CD4-positive, alpha-beta T cell (primary cell): ENCODE data around the gene ABTB1. TPM values are rescaled to one million over a fixed set of nuclear protein-coding genes. Genes with fewer than 3 reads are reported as not detected.

ENCODE experiments used
- ATAC-seq: fragments of 200-7000 bp; cut with Tn5 transposase; one replicate; pipeline ENCODE4 v1.10.0; 2022; ENCODE audit warnings: mild to moderate bottlenecking; ENCODE audit not compliant: poor library complexity
- CTCF ChIA-PET: fragments of 350-600 bp; sonication (Branson Sonifier 250); formaldehyde crosslinking; loops from one replicate; lab custom pipeline; 2021; ENCODE audit warnings: antibody characterized with exemption, inconsistent platforms; lab: Charles Lee
- POLR2A ChIA-PET: fragments of 350-600 bp; sonication (Branson Sonifier 250); formaldehyde crosslinking; loops from one replicate; lab custom pipeline; 2021; ENCODE audit warnings: antibody characterized with exemption, inconsistent platforms; lab: Charles Lee
- DNase-seq, 14 experiments: peaks; one replicate each; pipeline ENCODE4 v3.0.0-alpha.2; 2013 to 2020; ENCODE audit warnings: mixed read lengths in 2 of 14
- H3K27ac ChIP-seq, 2 donors: one replicate each; pipeline versions ENCODE4 v1.5.1 to v1.7.0; 2013; ENCODE audit warnings: low read length in 2 of 2, low read depth in 1 of 2, mild to moderate bottlenecking in 1 of 2
- H3K27me3 ChIP-seq, 2 experiments: 1 replicate in 1 of 2; 2 replicates in 1 of 2; pipeline versions ENCODE4 v1.6.1 to v1.7.0; 2013; ENCODE audit warnings: low read length in 2 of 2, control low read depth in 1 of 2, mild to moderate bottlenecking in 1 of 2, moderate library complexity in 1 of 2; ENCODE audit not compliant: insufficient read depth in 2 of 2, control insufficient read depth in 1 of 2
- H3K36me3 ChIP-seq: one replicate; pipeline ENCODE4 v1.6.1; 2013; ENCODE audit warnings: low read length, control low read depth; ENCODE audit not compliant: insufficient read depth
- H3K4me1 ChIP-seq: one replicate; pipeline ENCODE4 v1.6.1; 2013; ENCODE audit warnings: low read length, control low read depth; ENCODE audit not compliant: insufficient read depth
- H3K4me3 ChIP-seq: one replicate; pipeline ENCODE4 v1.5.1; 2013; ENCODE audit warnings: mild to moderate bottlenecking, low read length, moderate library complexity
- H3K9me3 ChIP-seq, 2 experiments: 1 replicate in 1 of 2; 2 replicates in 1 of 2; pipeline versions ENCODE4 v1.6.1 to v1.7.0; 2013; ENCODE audit warnings: low read length in 2 of 2, mild to moderate bottlenecking in 2 of 2, control low read depth in 1 of 2, moderate library complexity in 1 of 2; ENCODE audit not compliant: control insufficient read depth in 1 of 2, insufficient read depth in 1 of 2
- H3K27ac Mint-ChIP-seq: one replicate; pipeline ENCODE4 v1.8.0; 2020; ENCODE audit warnings: mixed read lengths
- H3K27me3 Mint-ChIP-seq: one replicate; pipeline ENCODE4 v1.8.0; 2021; ENCODE audit warnings: mixed read lengths
- H3K36me3 Mint-ChIP-seq: one replicate; pipeline ENCODE4 v1.8.0; 2021; ENCODE audit warnings: low read depth, mixed read lengths
- H3K4me1 Mint-ChIP-seq: one replicate; pipeline ENCODE4 v1.8.0; 2021; ENCODE audit warnings: low read depth, mixed read lengths
- H3K4me3 Mint-ChIP-seq: one replicate; pipeline ENCODE4 v1.8.0; 2020; ENCODE audit warnings: mild to moderate bottlenecking, mixed read lengths
- H3K9me3 Mint-ChIP-seq: one replicate; pipeline ENCODE4 v1.8.0; 2020; ENCODE audit warnings: mixed read lengths
- intact Hi-C, 2 experiments: fragments of 100-400 bp; cut with DNase I in 1 of 2; cut with micrococcal nuclease in 1 of 2; formaldehyde crosslinking; loops; one replicate each; pipeline versions ENCODE4 v1.15.1 to v1.9.0; 2023 to 2025; cut with DNase I, micrococcal nuclease
- total RNA-seq, 174 experiments: library from RNA in 2 of 174; stranded (reverse) in 2 of 174; gene quantifications; one replicate each; pipeline ENCODE4 v1.2.3 and lab custom pipeline; 2021 to 2026
- TF ChIP-seq, protein P1 (sequence below): fragments of 200-600 bp; IDR thresholded peaks from one replicate; pipeline ENCODE4 v1.8.0; 2022; ENCODE audit warnings: antibody characterized with exemption, mild to moderate bottlenecking

The ABTB1 gene
- total RNA-seq, 2 experiments from 2014 or later = 116 to 118 TPM

DNA sequence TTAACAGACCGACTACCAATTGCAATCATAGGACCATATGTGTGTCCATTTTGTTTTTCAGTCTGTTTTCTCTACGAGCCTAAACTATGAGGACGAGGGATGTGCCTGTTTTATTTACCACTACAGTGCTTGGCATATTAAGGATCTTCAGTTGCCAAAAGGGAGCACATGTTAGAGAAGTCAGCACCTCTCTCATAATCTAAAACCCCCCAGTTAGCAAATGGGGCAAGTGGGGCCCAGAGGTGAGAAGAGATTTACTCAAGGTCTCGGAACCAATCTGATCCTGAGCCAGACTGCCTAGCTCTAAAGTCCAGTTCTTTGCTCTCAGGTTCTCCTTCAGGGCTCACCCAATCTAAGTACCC lies 44.3 kb upstream of the ABTB1 start:
- no peaks in the 10 kb centered on the region for H3K9me3 Mint-ChIP-seq
- CTCF ChIA-PET = interaction anchor here (1.1 kb wide), 1 partner anchor 53 kb away, joined by 6 read pairs; no protein-coding TSS in a partner anchor
- POLR2A ChIA-PET = interaction anchor here (0.9 to 1.4 kb wide), 2 partner anchors 31 to 37 kb away, joined by 5 read pairs; partner anchors contain the start of gene TPRA1
- Histone ChIP-seq H3K27ac (no peak overlapping the region), H3K36me3 (no peaks in the 10 kb centered on the region), H3K4me1 (peaks cover 29% of the 10 kb centered on the region), H3K27me3 (peaks cover 8 to 11% of the 10 kb centered on the region in 2 experiments), H3K4me3 (no peak overlapping the region), H3K9me3 (no peaks in the 10 kb centered on the region)
- intact Hi-C loops = loop anchor here in 1 of 2 experiments (2.0 to 5.0 kb wide), 2 partner anchors 44 to 51 kb away; partner anchors contain the start of gene ABTB1
- H3K27ac Mint-ChIP-seq = peak overlapping the region; percentile 66
- peaks cover 44% of the 10 kb centered on the region for H3K4me1 Mint-ChIP-seq
- no peak for DNase-seq
- no peaks in the 10 kb centered on the region for H3K36me3 Mint-ChIP-seq
- TF ChIP-seq, protein P1, sequence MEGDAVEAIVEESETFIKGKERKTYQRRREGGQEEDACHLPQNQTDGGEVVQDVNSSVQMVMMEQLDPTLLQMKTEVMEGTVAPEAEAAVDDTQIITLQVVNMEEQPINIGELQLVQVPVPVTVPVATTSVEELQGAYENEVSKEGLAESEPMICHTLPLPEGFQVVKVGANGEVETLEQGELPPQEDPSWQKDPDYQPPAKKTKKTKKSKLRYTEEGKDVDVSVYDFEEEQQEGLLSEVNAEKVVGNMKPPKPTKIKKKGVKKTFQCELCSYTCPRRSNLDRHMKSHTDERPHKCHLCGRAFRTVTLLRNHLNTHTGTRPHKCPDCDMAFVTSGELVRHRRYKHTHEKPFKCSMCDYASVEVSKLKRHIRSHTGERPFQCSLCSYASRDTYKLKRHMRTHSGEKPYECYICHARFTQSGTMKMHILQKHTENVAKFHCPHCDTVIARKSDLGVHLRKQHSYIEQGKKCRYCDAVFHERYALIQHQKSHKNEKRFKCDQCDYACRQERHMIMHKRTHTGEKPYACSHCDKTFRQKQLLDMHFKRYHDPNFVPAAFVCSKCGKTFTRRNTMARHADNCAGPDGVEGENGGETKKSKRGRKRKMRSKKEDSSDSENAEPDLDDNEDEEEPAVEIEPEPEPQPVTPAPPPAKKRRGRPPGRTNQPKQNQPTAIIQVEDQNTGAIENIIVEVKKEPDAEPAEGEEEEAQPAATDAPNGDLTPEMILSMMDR = no peak
- H3K4me3 Mint-ChIP-seq = peak overlapping the region; percentile 90
- no peak for ATAC-seq
- peaks cover 31% of the 10 kb centered on the region for H3K27me3 Mint-ChIP-seq

DNA sequence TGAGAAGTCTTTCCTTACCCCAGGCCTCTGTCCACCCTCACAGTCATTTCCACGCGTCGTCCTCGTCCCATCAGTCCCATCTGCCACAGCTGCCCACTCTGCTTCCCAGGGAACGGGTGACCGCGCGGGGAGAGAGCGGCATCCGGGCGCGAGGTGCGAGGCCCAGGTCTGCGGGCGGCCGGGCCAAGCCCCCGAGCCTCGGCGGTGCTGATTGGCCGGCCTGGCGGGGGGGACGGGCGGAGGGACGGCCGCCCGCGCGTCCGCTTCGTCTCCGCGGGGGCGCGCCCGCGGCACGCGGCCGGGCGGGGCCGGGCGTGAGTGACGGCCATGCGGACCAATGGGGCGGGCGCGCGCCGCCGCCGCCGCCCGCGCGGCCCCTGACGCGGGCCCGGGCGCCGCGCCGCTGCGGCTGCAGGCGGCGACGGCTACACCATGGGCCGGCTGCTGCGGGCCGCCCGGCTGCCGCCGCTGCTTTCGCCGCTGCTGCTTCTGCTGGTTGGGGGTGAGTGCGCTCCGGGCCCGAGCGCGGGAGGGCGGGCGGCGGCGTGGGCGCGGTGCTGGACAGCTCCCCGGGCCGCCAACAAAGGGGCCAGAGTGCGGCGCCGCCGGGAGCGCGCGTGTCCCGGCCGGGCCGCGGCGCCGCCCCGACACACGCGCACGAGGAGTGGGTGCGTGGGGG lies 43.8 kb upstream of the ABTB1 start, which contains the start of gene PODXL2:
PODXL2 (plus strand) TSS at position 398 of the 679 bp plus-strand sequence; CDS start at position 433, 35 bp downstream.
- peaks cover 8 to 11% of the 10 kb centered on the region in 2 experiments for H3K27me3 ChIP-seq
- H3K27me3 Mint-ChIP-seq = peaks cover 36% of the 10 kb centered on the region
- H3K9me3 ChIP-seq = no peaks in the 10 kb centered on the region
- TF ChIP-seq, protein P1 = no peak
- intact Hi-C loops = loop anchor here in 1 of 2 experiments (1.0 to 5.0 kb wide), 3 partner anchors 31 to 52 kb away; partner anchors contain the start of genes ABTB1 and MCM2
- H3K4me1 Mint-ChIP-seq = peaks cover 44% of the 10 kb centered on the region
- H3K27ac ChIP-seq = no peak within 1 kb of the TSS
- DNase-seq = peak in 9 of 14 experiments; percentile 12 to 77 (median 41)
- CTCF ChIA-PET = interaction anchor here (1.6 kb wide), 1 partner anchor 54 kb away, joined by 5 read pairs; no protein-coding TSS in a partner anchor
- peak within 1 kb of the TSS; percentile 67 for H3K27ac Mint-ChIP-seq
- H3K9me3 Mint-ChIP-seq = no peaks in the 10 kb centered on the region
- peak; percentile 40 for ATAC-seq
- H3K4me1 ChIP-seq = peaks cover 29% of the 10 kb centered on the region
- H3K36me3 ChIP-seq = no peaks in the 10 kb centered on the region
- H3K4me3 Mint-ChIP-seq = peak within 1 kb of the TSS; percentile 90
- POLR2A ChIA-PET = interaction anchor here (0.6 to 1.4 kb wide), 3 partner anchors 31 to 1794 kb away, joined by 3 to 5 read pairs (median 5); partner anchors contain the start of gene TPRA1
- H3K4me3 ChIP-seq = peak within 1 kb of the TSS; percentile 65
- no peaks in the 10 kb centered on the region for H3K36me3 Mint-ChIP-seq

DNA sequence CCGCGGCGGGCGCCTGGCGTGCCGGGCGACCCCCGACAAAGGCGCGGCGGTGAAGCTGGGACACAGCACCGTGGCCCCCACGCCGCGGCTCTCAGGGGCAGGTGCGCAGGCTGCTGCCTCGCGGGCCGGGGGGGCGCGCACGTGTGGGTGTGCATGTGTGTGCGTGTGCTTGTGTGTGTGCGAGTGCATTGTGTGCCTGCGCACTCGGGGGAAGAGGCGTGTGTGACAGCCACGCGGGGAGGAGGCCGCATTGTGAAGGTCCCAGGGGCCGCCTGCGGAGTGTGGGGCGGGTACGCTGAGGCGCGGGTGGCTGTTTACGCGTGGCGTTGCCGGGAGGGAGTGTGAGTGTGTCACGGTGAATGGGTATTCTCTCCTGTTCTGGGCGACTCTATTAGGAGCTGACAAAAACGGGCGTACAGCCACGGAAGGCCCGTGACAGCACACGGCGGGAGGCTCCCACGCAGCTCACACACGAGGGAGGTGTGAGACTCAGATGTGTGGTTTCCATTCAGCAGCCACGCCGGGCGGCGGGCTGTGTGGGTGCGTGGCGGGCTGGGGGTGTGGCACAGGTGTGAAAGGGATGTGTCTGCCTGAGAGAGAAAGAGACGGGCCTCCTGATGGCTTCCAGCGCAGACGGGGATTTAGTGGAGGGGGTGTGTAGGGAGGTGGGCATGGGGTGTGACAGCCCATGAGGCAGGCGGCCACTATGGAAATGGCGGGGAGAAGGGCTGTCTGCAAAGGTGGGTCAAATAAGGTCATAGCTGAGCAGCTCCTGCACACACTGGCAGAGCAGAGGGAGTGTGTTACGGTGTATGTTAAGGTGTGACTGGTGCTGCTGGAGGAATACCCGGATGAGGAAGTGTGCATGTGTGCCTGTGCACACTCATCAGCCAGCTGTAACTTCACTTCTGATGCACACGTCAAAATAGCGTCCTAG lies 43.0 kb upstream of the ABTB1 start:
- CTCF ChIA-PET = interaction anchor here (1.6 kb wide), 1 partner anchor 55 kb away, joined by 5 read pairs; no protein-coding TSS in a partner anchor
- Mint-ChIP-seq H3K9me3 (no peaks in the 10 kb centered on the region), H3K4me3 (peak overlapping the region; percentile 89), H3K4me1 (peaks cover 44% of the 10 kb centered on the region), H3K27me3 (peaks cover 36% of the 10 kb centered on the region), H3K36me3 (no peaks in the 10 kb centered on the region), H3K27ac (peak overlapping the region; percentile 67)
- intact Hi-C loops = loop anchor here in 1 of 2 experiments (1.0 to 5.0 kb wide), 3 partner anchors 31 to 52 kb away; partner anchors contain the start of genes ABTB1 and MCM2
- DNase-seq = peak in 12 of 14 experiments; percentile 15 to 74 (median 32)
- peaks cover 29% of the 10 kb centered on the region for H3K4me1 ChIP-seq
- no peaks in the 10 kb centered on the region for H3K36me3 ChIP-seq
- POLR2A ChIA-PET = interaction anchor here (0.6 to 1.0 kb wide), 2 partner anchors 43 to 1793 kb away, joined by 3 read pairs; partner anchors contain the start of gene ABTB1
- H3K4me3 ChIP-seq = peak overlapping the region; percentile 65
- peak; percentile 61 for ATAC-seq
- no peak overlapping the region for H3K27ac ChIP-seq
- peaks cover 8 to 11% of the 10 kb centered on the region in 2 experiments for H3K27me3 ChIP-seq
- TF ChIP-seq, protein P1 = no peak
- no peaks in the 10 kb centered on the region for H3K9me3 ChIP-seq
